DND-41 (cell line): ENCODE results near the gene CHP1.

Source experiments
- ATAC-seq: fragments of 200-7000 bp; cut with Tn5 transposase; 3 replicates; pipeline ENCODE4 v1.9.1; 2021; ENCODE audit warnings: low read depth; ENCODE audit not compliant: insufficient read depth
- DNase-seq: peaks from one replicate; pipeline ENCODE4 v3.0.0-alpha.2; 2020
- H2AFZ ChIP-seq: 2 replicates; pipeline ENCODE4 v1.6.0; 2012; ENCODE audit warnings: low read depth, low read length
- H3K27ac ChIP-seq: 2 replicates; pipeline ENCODE4 v1.5.1; 2012; ENCODE audit warnings: low read length, inconsistent platforms
- H3K27me3 ChIP-seq: fragments of 200-600 bp; sonication (generic); 2 replicates; pipeline ENCODE4 v1.6.0; 2012; ENCODE audit warnings: low read length, mild to moderate bottlenecking, inconsistent platforms; ENCODE audit not compliant: insufficient read depth, poor library complexity
- H3K36me3 ChIP-seq: 2 replicates; pipeline ENCODE4 v1.5.1; 2012; ENCODE audit warnings: low read length, inconsistent platforms; ENCODE audit not compliant: insufficient read depth
- H3K4me1 ChIP-seq: 2 replicates; pipeline ENCODE4 v1.5.1; 2012; ENCODE audit warnings: mild to moderate bottlenecking, low read length; ENCODE audit not compliant: insufficient read depth
- H3K4me2 ChIP-seq: 2 replicates; pipeline ENCODE4 v1.6.0; 2012; ENCODE audit warnings: mild to moderate bottlenecking, moderate library complexity, low read length, inconsistent platforms; ENCODE audit not compliant: insufficient read depth
- H3K4me3 ChIP-seq, 2 experiments: fragments of 200-600 bp in 1 of 2; shearing (Covaris generic) in 1 of 2; 2 replicates each; pipeline ENCODE4 v1.5.1; 2012 to 2016; ENCODE audit warnings: inconsistent platforms in 2 of 2, low read length in 2 of 2, mild to moderate bottlenecking in 2 of 2, low read depth in 1 of 2, moderate library complexity in 1 of 2
- H3K79me2 ChIP-seq: 2 replicates; pipeline ENCODE4 v1.6.0; 2012; ENCODE audit warnings: low read length, inconsistent platforms; ENCODE audit not compliant: insufficient read depth
- H3K9ac ChIP-seq: 2 replicates; pipeline ENCODE4 v1.6.0; 2012; ENCODE audit warnings: low read depth, mild to moderate bottlenecking, inconsistent platforms, low read length, moderate library complexity
- H3K9me3 ChIP-seq: 2 replicates; pipeline ENCODE4 v1.5.1; 2012; ENCODE audit warnings: low read length, moderate library complexity, mild to moderate bottlenecking, inconsistent platforms; ENCODE audit not compliant: insufficient read depth, severe bottlenecking
- H4K20me1 ChIP-seq: 2 replicates; pipeline ENCODE4 v1.6.0; 2012; ENCODE audit warnings: low read length; ENCODE audit not compliant: insufficient read depth
- EZH2 ChIP-seq: IDR thresholded peaks from 3 replicates; pipeline ENCODE4 v1.6.1; 2012; ENCODE audit warnings: borderline replicate concordance, low read depth, mild to moderate bottlenecking, moderate library complexity, low read length, inconsistent platforms; ENCODE audit not compliant: severe bottlenecking
- TF ChIP-seq, protein P1 (sequence below): IDR thresholded peaks from 2 replicates; pipeline ENCODE4 v1.5.1; 2012; ENCODE audit warnings: borderline replicate concordance, low read length, moderate library complexity, mild to moderate bottlenecking; ENCODE audit not compliant: poor library complexity, severe bottlenecking; ENCODE audit errors: extremely low read depth

CHP1 gene

GRCh38 chr15:41286665-41287333 is 55.7 kb downstream of the CHP1 start:
- Histone ChIP-seq H3K4me1 (peaks cover 47% of the 10 kb centered on the region), H3K4me2 (peak overlapping the region; percentile 95), H3K4me3 (no peak overlapping the region), H3K9ac (no peak overlapping the region; the same call in 1 of the 2 replicates), H3K79me2 (peaks cover 70% of the 10 kb centered on the region), H2AFZ (no peak overlapping the region), H4K20me1 (peaks cover 16% of the 10 kb centered on the region; the same call in 1 of the 2 replicates), H3K9me3 (no peaks in the 10 kb centered on the region), H3K36me3 (peaks cover 74% of the 10 kb centered on the region), H3K27me3 (no peaks in the 10 kb centered on the region), H3K27ac (no peak overlapping the region)
- TF ChIP-seq, protein P1, sequence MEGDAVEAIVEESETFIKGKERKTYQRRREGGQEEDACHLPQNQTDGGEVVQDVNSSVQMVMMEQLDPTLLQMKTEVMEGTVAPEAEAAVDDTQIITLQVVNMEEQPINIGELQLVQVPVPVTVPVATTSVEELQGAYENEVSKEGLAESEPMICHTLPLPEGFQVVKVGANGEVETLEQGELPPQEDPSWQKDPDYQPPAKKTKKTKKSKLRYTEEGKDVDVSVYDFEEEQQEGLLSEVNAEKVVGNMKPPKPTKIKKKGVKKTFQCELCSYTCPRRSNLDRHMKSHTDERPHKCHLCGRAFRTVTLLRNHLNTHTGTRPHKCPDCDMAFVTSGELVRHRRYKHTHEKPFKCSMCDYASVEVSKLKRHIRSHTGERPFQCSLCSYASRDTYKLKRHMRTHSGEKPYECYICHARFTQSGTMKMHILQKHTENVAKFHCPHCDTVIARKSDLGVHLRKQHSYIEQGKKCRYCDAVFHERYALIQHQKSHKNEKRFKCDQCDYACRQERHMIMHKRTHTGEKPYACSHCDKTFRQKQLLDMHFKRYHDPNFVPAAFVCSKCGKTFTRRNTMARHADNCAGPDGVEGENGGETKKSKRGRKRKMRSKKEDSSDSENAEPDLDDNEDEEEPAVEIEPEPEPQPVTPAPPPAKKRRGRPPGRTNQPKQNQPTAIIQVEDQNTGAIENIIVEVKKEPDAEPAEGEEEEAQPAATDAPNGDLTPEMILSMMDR, result no peak
- no peak for TF ChIP-seq EZH2
- no peak for ATAC-seq
- no peak for DNase-seq

DNA sequence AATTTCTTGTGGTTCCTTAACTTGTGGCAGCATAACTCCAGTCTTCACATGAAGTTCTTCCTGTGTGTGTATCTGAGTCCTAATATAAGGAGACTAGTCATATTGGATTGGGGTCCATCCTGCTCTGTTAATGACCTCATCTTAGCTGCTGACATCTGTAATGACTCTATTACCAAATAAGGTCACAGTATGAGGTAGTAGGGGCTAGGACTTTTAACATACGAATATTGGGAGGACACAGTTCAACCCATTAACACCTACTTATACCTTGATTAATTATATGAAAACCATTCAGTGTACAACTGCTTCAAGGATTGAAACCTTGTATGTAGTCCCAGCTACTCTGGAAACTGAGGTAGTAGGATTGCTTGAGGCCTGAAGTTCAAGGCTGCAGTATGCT is 57.4 kb downstream of the CHP1 start:
- Histone ChIP-seq H3K9ac (no peak overlapping the region), H3K27ac (no peak overlapping the region), H3K79me2 (peaks cover 74% of the 10 kb centered on the region)

DNA sequence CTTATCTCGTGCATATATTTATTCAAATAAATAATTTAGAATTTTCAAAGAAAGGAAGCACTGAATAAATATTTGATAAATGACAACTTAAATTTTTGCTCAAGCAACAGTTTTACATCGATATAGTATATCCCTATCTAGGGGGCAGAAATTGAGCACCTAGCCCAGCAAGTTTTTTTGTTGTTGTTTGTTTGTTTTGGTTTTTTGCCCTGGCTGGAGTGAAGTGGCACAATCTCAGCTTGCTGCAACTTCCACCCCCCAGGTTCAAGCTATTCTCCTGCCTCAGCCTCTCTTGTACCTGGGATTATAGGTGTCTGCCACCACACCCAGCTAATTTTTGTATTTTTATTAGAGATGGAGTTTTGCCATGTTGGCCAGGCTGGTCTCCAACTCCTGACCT is 58.9 kb downstream of the CHP1 start:
- no peak overlapping the region for H3K4me2 ChIP-seq
- peaks cover 72% of the 10 kb centered on the region for H3K79me2 ChIP-seq
- H3K9ac ChIP-seq, result no peak overlapping the region
- H3K4me3 ChIP-seq, result no peak overlapping the region
- H3K9me3 ChIP-seq, result no peaks in the 10 kb centered on the region
- peaks cover 84% of the 10 kb centered on the region for H3K36me3 ChIP-seq
- H2AFZ ChIP-seq, result no peak overlapping the region
- DNase-seq (no peak), ATAC-seq (no peak)
- H3K4me1 ChIP-seq, result peaks cover 37% of the 10 kb centered on the region
- H3K27me3 ChIP-seq, result no peaks in the 10 kb centered on the region
- peaks cover 20% of the 10 kb centered on the region; the same call in 1 of the 2 replicates for H4K20me1 ChIP-seq
- TF ChIP-seq EZH2, result no peak
- TF ChIP-seq, protein P1, result no peak
- no peak overlapping the region for H3K27ac ChIP-seq

More for the DNA sequence above, 57.4 kb downstream of the CHP1 start:
- TF ChIP-seq EZH2, result no peak
- TF ChIP-seq, protein P1, result no peak
- Histone ChIP-seq H3K27me3 (no peaks in the 10 kb centered on the region), H4K20me1 (peaks cover 16% of the 10 kb centered on the region; the same call in 1 of the 2 replicates), H3K4me3 (no peak overlapping the region), H3K9me3 (no peaks in the 10 kb centered on the region), H3K4me2 (peak overlapping the region; percentile 48; the same call in 1 of the 2 replicates), H3K36me3 (peaks cover 81% of the 10 kb centered on the region), H2AFZ (no peak overlapping the region), H3K4me1 (peaks cover 41% of the 10 kb centered on the region)
- ATAC-seq (no peak), DNase-seq (no peak)
